ENCODE results near the gene TGFBR1.

Gene TGFBR1

DNA sequence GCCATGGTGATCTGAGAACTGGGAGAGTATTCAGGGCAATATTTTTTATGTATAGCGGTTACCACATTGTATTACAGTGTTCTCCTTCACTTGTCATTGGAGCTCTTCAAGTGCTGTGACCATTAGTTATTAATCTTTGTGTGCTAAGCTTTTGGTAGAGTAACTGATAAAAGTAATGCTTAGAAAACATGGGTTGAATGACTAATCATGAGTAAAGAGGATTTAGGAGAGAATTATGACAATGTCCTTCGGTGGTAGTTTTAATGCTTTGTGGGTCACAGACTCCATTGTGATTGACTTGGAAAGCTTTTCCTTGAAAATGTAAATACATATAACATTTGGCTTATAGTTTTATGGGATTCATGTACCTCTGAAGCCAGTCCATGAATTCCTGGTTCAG lies 21.4 kb downstream of the TGFBR1 start:
- Histone ChIP-seq H3K27ac (no peak overlapping the region), H3K36me3 (peaks cover 9% of the 10 kb centered on the region), H3K27me3 (ENCODE audit: insufficient read depth, low read depth, severe bottlenecking) (no peaks in the 10 kb centered on the region), H3K4me3 (ENCODE audit: low read depth, low read length) (no peak overlapping the region), H3K9me3 (ENCODE audit: severe bottlenecking) (peaks cover 5% of the 10 kb centered on the region)
- no peak for DNase-seq
- no peak for TF ChIP-seq CTCF (IDR thresholded peaks at IDR 0.05; ENCODE audit: low read depth, low read length)

- Histone ChIP-seq H3K27me3 (ENCODE audit: insufficient read depth, low read depth, severe bottlenecking) (no peaks in the 10 kb centered on the region), H3K27ac (no peak overlapping the region), H3K36me3 (peaks cover 16% of the 10 kb centered on the region), H3K9me3 (ENCODE audit: severe bottlenecking) (peaks cover 5% of the 10 kb centered on the region), H3K4me3 (ENCODE audit: low read depth, low read length) (no peak overlapping the region)
- no peak for TF ChIP-seq CTCF (IDR thresholded peaks at IDR 0.05; ENCODE audit: low read depth, low read length)
- no peak for DNase-seq
Measured at GRCh38 chr9:99127356-99128132, 22.6 kb downstream of the TGFBR1 start.

DNA sequence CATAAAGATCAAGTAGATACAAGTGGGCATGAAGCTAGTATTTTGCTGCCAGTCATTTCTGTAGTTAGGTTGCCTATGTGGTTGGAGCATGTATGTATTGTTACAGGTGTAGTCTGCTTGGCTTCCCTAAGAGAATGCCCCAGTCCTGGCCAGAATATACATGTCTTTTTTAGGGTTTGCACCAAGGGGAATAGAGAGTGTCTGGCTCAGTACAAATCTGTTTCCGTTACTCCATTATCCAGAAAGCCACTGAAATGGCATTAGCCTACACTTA lies 23.2 kb downstream of the TGFBR1 start:
- Histone ChIP-seq H3K4me3 (ENCODE audit: low read depth, low read length) (no peak overlapping the region), H3K27ac (no peak overlapping the region), H3K36me3 (peaks cover 22% of the 10 kb centered on the region), H3K9me3 (ENCODE audit: severe bottlenecking) (peaks cover 5% of the 10 kb centered on the region), H3K27me3 (ENCODE audit: insufficient read depth, low read depth, severe bottlenecking) (no peaks in the 10 kb centered on the region)
- no peak for DNase-seq
- no peak for TF ChIP-seq CTCF (IDR thresholded peaks at IDR 0.05; ENCODE audit: low read depth, low read length)

GRCh38 chr9:99129091-99129490 lies 24.2 kb downstream of the TGFBR1 start:
- H3K9me3 ChIP-seq (ENCODE audit: severe bottlenecking), result peaks cover 5% of the 10 kb centered on the region
- peak overlapping the region; percentile 5; the same call in 1 of the 2 replicates for H3K27ac ChIP-seq
- H3K4me3 ChIP-seq (ENCODE audit: low read depth, low read length), result no peak overlapping the region
- DNase-seq, result no peak
- H3K36me3 ChIP-seq, result peaks cover 27% of the 10 kb centered on the region
- no peak for TF ChIP-seq CTCF (IDR thresholded peaks at IDR 0.05; ENCODE audit: low read depth, low read length)
- H3K27me3 ChIP-seq (ENCODE audit: insufficient read depth, low read depth, severe bottlenecking), result no peaks in the 10 kb centered on the region

- no peak overlapping the region for H3K4me3 ChIP-seq (ENCODE audit: low read depth, low read length)
- peaks cover 5% of the 10 kb centered on the region for H3K9me3 ChIP-seq (ENCODE audit: severe bottlenecking)
- H3K36me3 ChIP-seq, result peaks cover 29% of the 10 kb centered on the region
- no peak for DNase-seq
- TF ChIP-seq CTCF (IDR thresholded peaks at IDR 0.05; ENCODE audit: low read depth, low read length), result no peak
- no peak overlapping the region for H3K27ac ChIP-seq
- no peaks in the 10 kb centered on the region for H3K27me3 ChIP-seq (ENCODE audit: insufficient read depth, low read depth, severe bottlenecking)
Measured at GRCh38 chr9:99130069-99130468, 25.2 kb downstream of the TGFBR1 start.

- H3K36me3 ChIP-seq, result peaks cover 35% of the 10 kb centered on the region
Measured at GRCh38 chr9:99133145-99133544, 28.2 kb downstream of the TGFBR1 start.

More at GRCh38 chr9:99133145-99133544, 28.2 kb downstream of the TGFBR1 start:
- no peaks in the 10 kb centered on the region for H3K27me3 ChIP-seq (ENCODE audit: insufficient read depth, low read depth, severe bottlenecking)
- H3K27ac ChIP-seq, result no peak overlapping the region
- DNase-seq, result no peak
- no peaks in the 10 kb centered on the region for H3K9me3 ChIP-seq (ENCODE audit: severe bottlenecking)
- H3K4me3 ChIP-seq (ENCODE audit: low read depth, low read length), result no peak overlapping the region
- no peak for TF ChIP-seq CTCF (IDR thresholded peaks at IDR 0.05; ENCODE audit: low read depth, low read length)

All from WERI-Rb-1 (cell line).